Measurements from ENCODE around the gene APOBEC4. TPM values are rescaled to one million over a fixed set of nuclear protein-coding genes. Genes with fewer than 3 reads are reported as not detected.
A peak's percentile ranks its signal among the peaks of the same experiment; 100 is the strongest.

The APOBEC4 gene
- total RNA-seq, 4 donors from 2014 or later = not detected

GRCh38 chr1:183635606-183636333 is 17.3 kb downstream of the APOBEC4 start, which contains the start of gene ARPC5:
TSS of gene ARPC5 (minus strand) at chr1:183635783. CDS start at chr1:183635659, 124 bp downstream.
- peaks cover 0 to under 1% of the 10 kb centered on the region in 2 donors for H3K36me3 ChIP-seq
- ATAC-seq = peak; percentile 96
- WGBS, 2 donors (ENCODE audit: low coverage in 1 of 2) = 0% methylated on average over 1 of the region's 65 CpGs; no CpG with 5 or more reads in 1 of the 2 donors

GRCh38 chr1:183635099-183635605 is 18.0 kb downstream of the APOBEC4 start:
- ATAC-seq = peak; percentile 26
- WGBS, 2 donors (ENCODE audit: low coverage in 1 of 2) = 0% methylated on average over 8 to 9 of the region's 42 CpGs
- Histone ChIP-seq H3K27ac (peak overlapping the region; percentile 94 to 98 (median 96)), H3K4me3 (peak overlapping the region; percentile 76 to 81), H3K36me3 (peaks cover 0 to 6% of the 10 kb centered on the region in 2 donors), H3K4me1 (peaks cover 5 to 46% (median 6%) of the 10 kb centered on the region in 3 donors), H3K27me3 (no peaks in the 10 kb centered on the region), H3K9me3 (no peaks in the 10 kb centered on the region)
- TF ChIP-seq POLR2A (IDR thresholded peaks at IDR 0.05) (no peak), CTCF (IDR thresholded peaks at IDR 0.05) (no peak), POLR2AphosphoS5 (IDR thresholded peaks at IDR 0.05) (no peak)

More at GRCh38 chr1:183635606-183636333, 17.3 kb downstream of the APOBEC4 start, which contains the start of gene ARPC5:
- TF ChIP-seq CTCF (IDR thresholded peaks at IDR 0.05) (no peak), POLR2AphosphoS5 (IDR thresholded peaks at IDR 0.05) (peak; percentile 98), POLR2A (IDR thresholded peaks at IDR 0.05) (peak; percentile 95 to 97), EP300 (IDR thresholded peaks at IDR 0.05) (no peak)
- H3K27me3 ChIP-seq = no peaks in the 10 kb centered on the region
- peak within 1 kb of the TSS; percentile 94 to 98 (median 96) for H3K27ac ChIP-seq
- peak within 1 kb of the TSS; percentile 76 to 81 for H3K4me3 ChIP-seq
- H3K4me1 ChIP-seq = peaks cover under 1 to 40% (median 1%) of the 10 kb centered on the region in 3 donors
- H3K9me3 ChIP-seq = no peaks in the 10 kb centered on the region

- no peaks in the 10 kb centered on the region for H3K9me3 ChIP-seq
- peak overlapping the region; percentile 76 to 81 for H3K4me3 ChIP-seq
- peaks cover 5 to 52% (median 6%) of the 10 kb centered on the region in 3 donors for H3K4me1 ChIP-seq
- 0% methylated on average over 6 to 10 of the region's 10 CpGs for WGBS, 2 donors (ENCODE audit: low coverage in 1 of 2)
- peak overlapping the region; percentile 94 to 98 (median 96) for H3K27ac ChIP-seq
- H3K36me3 ChIP-seq = peaks cover 0 to 12% of the 10 kb centered on the region in 2 donors
- H3K27me3 ChIP-seq = no peaks in the 10 kb centered on the region
- no peak for ATAC-seq
- TF ChIP-seq CTCF (IDR thresholded peaks at IDR 0.05) = no peak
- TF ChIP-seq POLR2A (IDR thresholded peaks at IDR 0.05) = no peak
- TF ChIP-seq EP300 (IDR thresholded peaks at IDR 0.05) = no peak
- no peak for TF ChIP-seq POLR2AphosphoS5 (IDR thresholded peaks at IDR 0.05)
Measured at GRCh38 chr1:183634429-183635065, 18.6 kb downstream of the APOBEC4 start.

GRCh38 chr1:183633676-183634343 is 19.3 kb downstream of the APOBEC4 start:
- Histone ChIP-seq H3K36me3 (peaks cover 0 to 20% of the 10 kb centered on the region in 2 donors), H3K4me1 (peaks cover 5 to 60% (median 8%) of the 10 kb centered on the region in 3 donors), H3K27ac (peak overlapping the region; percentile 94 to 98 (median 96)), H3K27me3 (no peaks in the 10 kb centered on the region), H3K9me3 (no peaks in the 10 kb centered on the region), H3K4me3 (peak overlapping the region; percentile 76 to 81)
- TF ChIP-seq POLR2A (IDR thresholded peaks at IDR 0.05) (peak; percentile 43 to 47), EP300 (IDR thresholded peaks at IDR 0.05) (no peak), CTCF (IDR thresholded peaks at IDR 0.05) (peak; percentile 40 to 86 (median 61)), POLR2AphosphoS5 (IDR thresholded peaks at IDR 0.05) (peak; percentile 94)
- ATAC-seq = peak; percentile 36
- 0% methylated on average over 1 of the region's 1 CpG for WGBS, 2 donors (ENCODE audit: low coverage in 1 of 2)

Data from gastroesophageal sphincter (tissue), 4 donors.